ENCODE results near the gene OBSL1.

Gene OBSL1

GRCh38 chr2:219511547-219512325 is 59.6 kb downstream of the OBSL1 start:
- DNase-seq, result no peak

- DNase-seq, result no peak
Measured at GRCh38 chr2:219510512-219511135, 60.7 kb downstream of the OBSL1 start.

- DNase-seq, result peak; percentile 23
Measured at GRCh38 chr2:219509780-219510511, 61.4 kb downstream of the OBSL1 start.

- DNase-seq, result no peak
Measured at GRCh38 chr2:219508971-219509779, 62.2 kb downstream of the OBSL1 start.

GRCh38 chr2:219508444-219508734 is 63.0 kb downstream of the OBSL1 start:
- DNase-seq, result no peak

GRCh38 chr2:219507581-219508443 is 63.5 kb downstream of the OBSL1 start:
- DNase-seq, result no peak

GRCh38 chr2:219506802-219507526 is 64.4 kb downstream of the OBSL1 start:
- DNase-seq, result no peak

- no peak for DNase-seq
Measured at GRCh38 chr2:219506153-219506801, 65.1 kb downstream of the OBSL1 start.

GRCh38 chr2:219505585-219505984 is 65.8 kb downstream of the OBSL1 start:
- no peak for DNase-seq

GRCh38 chr2:219502618-219503017 is 68.7 kb downstream of the OBSL1 start:
- DNase-seq, result no peak

GRCh38 chr2:219501849-219502248 is 69.5 kb downstream of the OBSL1 start:
- no peak for DNase-seq
